ENCODE data around the gene GRIN2A.

Gene GRIN2A

DNA sequence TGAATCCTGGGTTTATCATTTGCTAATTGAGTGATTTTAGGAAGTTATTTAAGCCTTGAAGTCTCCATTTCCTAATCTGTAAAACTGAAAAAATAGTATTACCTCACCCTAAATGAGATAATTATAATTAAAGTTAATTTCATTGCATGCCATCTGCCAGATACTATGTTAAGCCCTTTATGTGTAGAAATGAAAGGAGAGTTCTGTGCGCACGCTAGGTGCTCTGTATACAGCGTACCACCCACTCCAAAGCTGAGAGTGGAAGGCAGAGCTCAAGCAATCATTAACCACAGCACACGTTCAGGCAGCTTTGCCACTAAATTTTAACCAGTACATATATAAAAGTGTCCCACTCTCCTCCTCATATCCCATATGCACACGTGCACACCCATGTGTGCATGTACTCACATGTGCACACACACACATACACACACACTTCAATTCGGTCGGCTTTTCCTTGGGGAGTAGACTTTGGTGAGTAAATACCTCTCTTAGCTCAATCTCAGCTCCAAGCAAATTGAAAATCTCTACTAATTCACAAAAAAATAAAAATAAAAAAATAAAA, 204.8 kb downstream of the GRIN2A start:
- Histone ChIP-seq H3K27me3 (replicated peaks) (no peaks in the 10 kb centered on the region), H3K4me3 (ENCODE audit: low read depth, low read length) (no peak overlapping the region), H3K36me3 (replicated peaks) (no peaks in the 10 kb centered on the region), H3K27ac (no peak overlapping the region)
- DNase-seq = no peak
- in situ Hi-C loops (cut with HindIII; ENCODE audit: low pct_ligation_motif_present, low sequenced_read_pairs) = no loop called here
- TF ChIP-seq, protein P1, sequence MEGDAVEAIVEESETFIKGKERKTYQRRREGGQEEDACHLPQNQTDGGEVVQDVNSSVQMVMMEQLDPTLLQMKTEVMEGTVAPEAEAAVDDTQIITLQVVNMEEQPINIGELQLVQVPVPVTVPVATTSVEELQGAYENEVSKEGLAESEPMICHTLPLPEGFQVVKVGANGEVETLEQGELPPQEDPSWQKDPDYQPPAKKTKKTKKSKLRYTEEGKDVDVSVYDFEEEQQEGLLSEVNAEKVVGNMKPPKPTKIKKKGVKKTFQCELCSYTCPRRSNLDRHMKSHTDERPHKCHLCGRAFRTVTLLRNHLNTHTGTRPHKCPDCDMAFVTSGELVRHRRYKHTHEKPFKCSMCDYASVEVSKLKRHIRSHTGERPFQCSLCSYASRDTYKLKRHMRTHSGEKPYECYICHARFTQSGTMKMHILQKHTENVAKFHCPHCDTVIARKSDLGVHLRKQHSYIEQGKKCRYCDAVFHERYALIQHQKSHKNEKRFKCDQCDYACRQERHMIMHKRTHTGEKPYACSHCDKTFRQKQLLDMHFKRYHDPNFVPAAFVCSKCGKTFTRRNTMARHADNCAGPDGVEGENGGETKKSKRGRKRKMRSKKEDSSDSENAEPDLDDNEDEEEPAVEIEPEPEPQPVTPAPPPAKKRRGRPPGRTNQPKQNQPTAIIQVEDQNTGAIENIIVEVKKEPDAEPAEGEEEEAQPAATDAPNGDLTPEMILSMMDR (IDR thresholded peaks at IDR 0.05; ENCODE audit: low read depth, low read length, missing control alignments) = no peak

DNA sequence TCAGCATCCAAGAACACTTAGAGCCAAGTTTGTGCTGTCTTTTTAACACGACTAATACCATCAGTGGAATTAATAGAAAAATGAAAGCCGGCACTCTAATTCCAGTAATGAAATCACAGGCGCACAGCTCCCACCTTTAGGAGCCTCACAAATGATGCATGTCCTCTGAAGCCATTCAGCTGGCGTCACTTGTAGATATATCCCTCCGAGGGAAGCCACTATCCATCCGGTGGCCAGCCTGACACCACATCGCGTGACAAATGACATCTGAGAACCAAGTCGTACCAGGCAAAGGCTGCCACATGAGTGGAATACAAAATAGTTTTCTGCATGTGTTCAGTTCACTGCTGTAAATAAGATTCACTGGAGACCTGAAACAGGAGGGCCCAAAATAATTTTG, 205.6 kb downstream of the GRIN2A start:
- in situ Hi-C loops (cut with HindIII; ENCODE audit: low pct_ligation_motif_present, low sequenced_read_pairs) = no loop called here
- H3K4me3 ChIP-seq (ENCODE audit: low read depth, low read length) = no peak overlapping the region
- H3K36me3 ChIP-seq (replicated peaks) = no peaks in the 10 kb centered on the region
- no peak overlapping the region for H3K27ac ChIP-seq
- TF ChIP-seq, protein P1 (IDR thresholded peaks at IDR 0.05; ENCODE audit: low read depth, low read length, missing control alignments) = no peak
- no peak for DNase-seq
- no peaks in the 10 kb centered on the region for H3K27me3 ChIP-seq (replicated peaks)

DNA sequence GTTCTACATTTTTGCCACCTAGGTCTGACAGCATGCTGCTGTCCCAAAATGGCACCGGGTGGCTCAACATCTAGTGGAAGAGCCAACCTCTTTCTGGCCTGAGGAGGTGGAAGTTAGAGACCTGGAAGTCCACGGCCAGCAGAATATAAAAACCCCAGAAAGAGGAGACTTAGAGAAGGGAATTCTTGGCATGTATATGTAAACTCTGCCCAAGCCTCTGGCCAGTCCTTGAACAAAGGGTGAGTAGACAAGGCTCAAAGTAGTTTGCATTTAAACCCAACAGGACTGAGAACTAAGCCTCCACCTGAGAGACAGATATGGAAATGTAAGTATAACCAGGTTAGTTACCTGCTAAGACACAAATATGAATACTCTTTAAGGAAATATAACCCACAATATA, 210.3 kb downstream of the GRIN2A start:
- H3K27ac ChIP-seq = no peak overlapping the region
- TF ChIP-seq, protein P1 (IDR thresholded peaks at IDR 0.05; ENCODE audit: low read depth, low read length, missing control alignments) = no peak
- no peaks in the 10 kb centered on the region for H3K27me3 ChIP-seq (replicated peaks)
- no peak for DNase-seq
- in situ Hi-C loops (cut with HindIII; ENCODE audit: low pct_ligation_motif_present, low sequenced_read_pairs) = no loop called here
- no peak overlapping the region for H3K4me3 ChIP-seq (ENCODE audit: low read depth, low read length)
- no peaks in the 10 kb centered on the region for H3K36me3 ChIP-seq (replicated peaks)

DNA sequence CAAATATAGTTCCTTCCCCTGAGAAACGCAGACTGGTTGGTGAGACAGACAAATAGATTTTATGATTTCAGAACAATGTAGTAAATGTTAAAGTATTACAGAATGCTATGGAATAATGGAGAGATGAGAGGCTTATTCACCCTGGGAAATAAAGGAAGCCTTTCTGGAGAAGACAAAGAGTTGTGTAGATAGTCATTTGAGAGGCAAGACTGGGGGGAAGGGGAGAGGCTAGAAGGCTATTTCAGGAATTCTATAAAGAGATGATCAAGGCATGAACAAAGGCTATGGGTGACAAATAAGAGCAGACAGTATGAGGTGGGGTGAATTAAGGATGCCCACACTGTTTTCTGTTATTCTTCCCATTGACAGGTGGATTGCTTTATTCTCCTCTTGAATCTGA, 211.4 kb downstream of the GRIN2A start:
- TF ChIP-seq, protein P1 (IDR thresholded peaks at IDR 0.05; ENCODE audit: low read depth, low read length, missing control alignments) = no peak
- H3K27me3 ChIP-seq (replicated peaks) = no peaks in the 10 kb centered on the region
- no peak overlapping the region for H3K27ac ChIP-seq
- H3K36me3 ChIP-seq (replicated peaks) = no peaks in the 10 kb centered on the region
- in situ Hi-C loops (cut with HindIII; ENCODE audit: low pct_ligation_motif_present, low sequenced_read_pairs) = no loop called here
- DNase-seq = no peak
- no peak overlapping the region for H3K4me3 ChIP-seq (ENCODE audit: low read depth, low read length)

DNA sequence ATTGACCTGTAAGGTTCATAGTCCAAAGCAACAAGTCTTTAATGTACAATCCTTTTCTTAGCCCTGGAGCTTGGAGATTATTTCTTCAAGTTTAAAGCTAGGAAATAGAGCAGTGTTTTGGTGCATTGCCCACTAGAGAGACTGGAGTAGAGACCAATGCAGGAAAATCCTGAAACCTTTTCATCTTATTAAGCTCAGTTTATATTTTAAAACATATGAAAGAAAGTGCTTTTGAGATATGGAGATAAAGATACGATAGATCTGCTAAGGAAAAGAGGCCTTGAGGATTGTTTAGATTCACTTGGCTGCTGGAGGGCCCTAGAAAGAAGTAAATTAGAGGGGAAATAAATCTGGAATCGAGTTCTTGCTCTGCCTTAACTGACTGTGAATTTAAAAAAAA, 212.0 kb downstream of the GRIN2A start:
- Histone ChIP-seq H3K4me3 (ENCODE audit: low read depth, low read length) (no peak overlapping the region), H3K27ac (no peak overlapping the region), H3K27me3 (replicated peaks) (no peaks in the 10 kb centered on the region), H3K36me3 (replicated peaks) (no peaks in the 10 kb centered on the region)
- in situ Hi-C loops (cut with HindIII; ENCODE audit: low pct_ligation_motif_present, low sequenced_read_pairs) = no loop called here
- TF ChIP-seq, protein P1 (IDR thresholded peaks at IDR 0.05; ENCODE audit: low read depth, low read length, missing control alignments) = no peak
- DNase-seq = no peak

DNA sequence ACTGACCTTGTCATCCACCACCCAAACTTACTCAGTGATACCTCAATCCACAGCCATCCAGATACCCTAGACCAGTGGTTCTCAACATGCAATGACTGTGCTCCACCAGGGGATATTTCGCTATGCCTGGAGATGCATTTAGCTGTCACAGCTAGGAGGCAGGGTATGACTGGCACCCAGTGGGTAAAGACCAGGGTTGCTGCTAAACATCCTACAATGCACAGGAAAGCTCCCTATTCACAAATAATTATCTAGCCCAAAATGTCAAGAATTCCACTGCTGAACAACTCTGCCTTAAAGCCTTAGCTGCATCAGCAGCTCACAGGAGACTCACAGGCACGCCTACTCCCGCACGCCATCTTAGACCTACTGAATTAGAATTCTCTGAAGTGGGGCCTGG, 212.6 kb downstream of the GRIN2A start:
- Histone ChIP-seq H3K27me3 (replicated peaks) (no peaks in the 10 kb centered on the region), H3K27ac (no peak overlapping the region), H3K36me3 (replicated peaks) (no peaks in the 10 kb centered on the region), H3K4me3 (ENCODE audit: low read depth, low read length) (no peak overlapping the region)
- in situ Hi-C loops (cut with HindIII; ENCODE audit: low pct_ligation_motif_present, low sequenced_read_pairs) = no loop called here
- TF ChIP-seq, protein P1 (IDR thresholded peaks at IDR 0.05; ENCODE audit: low read depth, low read length, missing control alignments) = no peak
- DNase-seq = no peak
